NCI-H2196 (cell line): Measurements from ENCODE around the gene MYO15B.
A peak's percentile ranks its signal among the peaks of the same experiment; 100 is the strongest.
"Not testable (repeated sequence)": the region's sequence is repeated elsewhere in the genome, so short reads cannot be mapped to it uniquely, and the experiment has no call there.

Source experiments
- DNase-seq: peaks from one replicate; lab custom pipeline; 2025; ENCODE audit not compliant: unreplicated experiment; lab: John Stamatoyannopoulos, UW

MYO15B gene

GRCh38 chr17:75575728-75576127 is 11.9 kb upstream of the MYO15B start:
- DNase-seq = no peak

GRCh38 chr17:75576661-75577060 is 10.9 kb upstream of the MYO15B start:
- DNase-seq = no peak

GRCh38 chr17:75581121-75581725 is 6.4 kb upstream of the MYO15B start:
- DNase-seq = not testable (repeated sequence)

GRCh38 chr17:75583197-75583596 is 4.4 kb upstream of the MYO15B start:
- not testable (repeated sequence) for DNase-seq

GRCh38 chr17:75584849-75585175 is 2.8 kb upstream of the MYO15B start:
- no peak for DNase-seq

GRCh38 chr17:75588596-75589011 is 1.0 kb downstream of the MYO15B start:
- peak; percentile 67 for DNase-seq

GRCh38 chr17:75589012-75589918 is 1.7 kb downstream of the MYO15B start:
- DNase-seq = peak; percentile 93

GRCh38 chr17:75589919-75590303 is 2.3 kb downstream of the MYO15B start:
- peak; percentile 26 for DNase-seq

- DNase-seq = no peak
Observed at GRCh38 chr17:75590314-75590761, 2.7 kb downstream of the MYO15B start.

GRCh38 chr17:75590849-75591721 is 3.5 kb downstream of the MYO15B start:
- no peak for DNase-seq

- DNase-seq = no peak
Observed at GRCh38 chr17:75591722-75592302, 4.2 kb downstream of the MYO15B start.

GRCh38 chr17:75592348-75593020 is 4.9 kb downstream of the MYO15B start:
- no peak for DNase-seq

- DNase-seq = not testable (repeated sequence)
Observed at GRCh38 chr17:75593430-75593829, 5.8 kb downstream of the MYO15B start.

- DNase-seq = no peak
Observed at GRCh38 chr17:75594499-75595283, 7.1 kb downstream of the MYO15B start.

GRCh38 chr17:75595284-75595919 is 7.8 kb downstream of the MYO15B start:
- no peak for DNase-seq

- DNase-seq = no peak
Observed at GRCh38 chr17:75595920-75596313, 8.3 kb downstream of the MYO15B start.

- DNase-seq = no peak
Observed at GRCh38 chr17:75596320-75597087, 8.9 kb downstream of the MYO15B start.
